HEK293 (cell line): ENCODE measurements around the gene IRAK3.

Experiments used
- CTCF ChIA-PET: fragments of 350-600 bp; formaldehyde crosslinking; extraction: SDS; loops from one replicate; lab custom pipeline; 2021; ENCODE audit warnings: antibody characterized with exemption; lab: Yijun Ruan, JAX
- POLR2A ChIA-PET: fragments of 300-600 bp; formaldehyde crosslinking; extraction: SDS; loops from one replicate; lab custom pipeline; 2020; ENCODE audit warnings: antibody characterized with exemption, inconsistent platforms; lab: Yijun Ruan, JAX
- H3K27ac ChIP-seq: fragments of 200-500 bp; sonication (Bioruptor generic); 2 replicates; pipeline ENCODE4 v1.5.1; 2014; ENCODE audit warnings: low read depth, low read length, control low read depth, inconsistent platforms; ENCODE audit errors: extremely low read depth
- H3K36me3 ChIP-seq, 2 experiments: fragments of 200-500 bp in 1 of 2; sonication (Bioruptor generic) in 1 of 2; 1 replicate in 1 of 2; 2 replicates in 1 of 2; pipeline ENCODE4 v1.5.1; 2014 to 2017; ENCODE audit warnings: inconsistent platforms in 2 of 2, low read length in 2 of 2; ENCODE audit not compliant: control insufficient read depth in 2 of 2, insufficient read depth in 1 of 2
- H3K4me1 ChIP-seq: fragments of 200-500 bp; sonication (Bioruptor generic); 2 replicates; pipeline ENCODE4 v1.5.1; 2014; ENCODE audit warnings: mild to moderate bottlenecking, low read length, inconsistent platforms; ENCODE audit not compliant: control insufficient read depth, insufficient read depth
- H3K4me3 ChIP-seq: 2 replicates; pipeline ENCODE4 v1.5.1; 2011; ENCODE audit warnings: low read depth, mild to moderate bottlenecking, control low read depth, low read length, moderate library complexity
- H3K9me3 ChIP-seq: fragments of 200-500 bp; sonication (Bioruptor generic); 2 replicates; pipeline ENCODE4 v1.5.1; 2014; ENCODE audit warnings: low read depth, low read length, inconsistent platforms; ENCODE audit not compliant: control insufficient read depth, insufficient read depth
- FEZF1 ChIP-seq: fragments of 450-650 bp; formaldehyde crosslinking; IDR thresholded peaks from 2 replicates; pipeline ENCODE4 v1.5.1; 2016; ENCODE audit warnings: missing biosample characterization, missing genetic modification characterization
- PRDM1 ChIP-seq: fragments of 450-650 bp; formaldehyde crosslinking; IDR thresholded peaks from 2 replicates; pipeline ENCODE4; 2016; ENCODE audit warnings: missing biosample characterization, missing genetic modification characterization
- PRDM6 ChIP-seq: fragments of 450-650 bp; formaldehyde crosslinking; IDR thresholded peaks from 2 replicates; pipeline ENCODE4 v1.5.1; 2017; ENCODE audit warnings: missing biosample characterization, missing genetic modification characterization
- SCRT1 ChIP-seq: fragments of 450-650 bp; formaldehyde crosslinking; IDR thresholded peaks from 2 replicates; pipeline ENCODE4 v1.5.1; 2016; ENCODE audit warnings: missing biosample characterization, missing genetic modification characterization, borderline replicate concordance
- SP7 ChIP-seq: fragments of 450-650 bp; formaldehyde crosslinking; IDR thresholded peaks from 2 replicates; pipeline ENCODE4 v1.5.1; 2016; ENCODE audit warnings: missing biosample characterization, missing genetic modification characterization
- YY2 ChIP-seq: fragments of 450-650 bp; formaldehyde crosslinking; IDR thresholded peaks from 2 replicates; pipeline ENCODE4 v1.5.1; 2016; ENCODE audit warnings: missing biosample characterization, missing genetic modification characterization
- ZBTB11 ChIP-seq: fragments of 450-650 bp; formaldehyde crosslinking; conservative IDR thresholded peaks from 2 replicates; pipeline ENCODE4 v1.5.1; 2016; ENCODE audit warnings: low read depth, missing biosample characterization, missing genetic modification characterization
- ZNF121 ChIP-seq: fragments of 450-650 bp; formaldehyde crosslinking; IDR thresholded peaks from 2 replicates; pipeline ENCODE4 v1.5.1; 2016; ENCODE audit warnings: missing biosample characterization, missing genetic modification characterization
- ZNF155 ChIP-seq: fragments of 450-650 bp; formaldehyde crosslinking; IDR thresholded peaks from 2 replicates; pipeline ENCODE4 v1.5.1; 2016; ENCODE audit warnings: missing biosample characterization, missing genetic modification characterization
- ZNF184 ChIP-seq: fragments of 450-650 bp; IDR thresholded peaks from 2 replicates; pipeline ENCODE4 v1.5.1; 2018; ENCODE audit warnings: missing biosample characterization, mild to moderate bottlenecking, missing genetic modification characterization
- ZNF19 ChIP-seq: fragments of 450-650 bp; formaldehyde crosslinking; IDR thresholded peaks from 2 replicates; pipeline ENCODE4; 2016; ENCODE audit warnings: missing biosample characterization, missing genetic modification characterization, low read depth
- ZNF2 ChIP-seq: fragments of 450-650 bp; formaldehyde crosslinking; IDR thresholded peaks from 2 replicates; pipeline ENCODE4 v1.5.1; 2016; ENCODE audit warnings: missing biosample characterization, missing genetic modification characterization
- ZNF335 ChIP-seq: fragments of 450-650 bp; formaldehyde crosslinking; conservative IDR thresholded peaks from 2 replicates; pipeline ENCODE4 v1.5.1; 2016; ENCODE audit warnings: missing biosample characterization, missing genetic modification characterization
- ZNF341 ChIP-seq: fragments of 450-650 bp; formaldehyde crosslinking; IDR thresholded peaks from 2 replicates; pipeline ENCODE4; 2016; ENCODE audit warnings: low read depth, missing biosample characterization, missing genetic modification characterization
- ZNF555 ChIP-seq: fragments of 450-650 bp; formaldehyde crosslinking; conservative IDR thresholded peaks from 2 replicates; pipeline ENCODE4 v1.5.1; 2017; ENCODE audit warnings: missing biosample characterization, mild to moderate bottlenecking, missing genetic modification characterization, inconsistent platforms
- ZNF571 ChIP-seq: fragments of 450-650 bp; formaldehyde crosslinking; IDR thresholded peaks from 2 replicates; pipeline ENCODE4 v1.5.0; 2017; ENCODE audit warnings: missing biosample characterization, missing genetic modification characterization
- ZNF660 ChIP-seq: fragments of 450-650 bp; IDR thresholded peaks from 2 replicates; pipeline ENCODE4 v1.5.1; 2018; ENCODE audit warnings: missing biosample characterization, mild to moderate bottlenecking, missing genetic modification characterization
- ZNF830 ChIP-seq: fragments of 450-650 bp; IDR thresholded peaks from 2 replicates; pipeline ENCODE4 v1.5.0; 2018; ENCODE audit warnings: missing biosample characterization, missing genetic modification characterization, low read depth, mild to moderate bottlenecking, moderate library complexity
- TF ChIP-seq, protein P1 (sequence below): fragments of 450-650 bp; formaldehyde crosslinking; IDR thresholded peaks from 2 replicates; pipeline ENCODE4 v1.5.1; 2017; ENCODE audit warnings: missing biosample characterization, missing genetic modification characterization
- TF ChIP-seq, protein P2 (sequence below): fragments of 450-650 bp; formaldehyde crosslinking; conservative IDR thresholded peaks from 2 replicates; pipeline ENCODE4 v1.5.1; 2016; ENCODE audit warnings: low read depth, missing biosample characterization, missing genetic modification characterization

Gene IRAK3

DNA sequence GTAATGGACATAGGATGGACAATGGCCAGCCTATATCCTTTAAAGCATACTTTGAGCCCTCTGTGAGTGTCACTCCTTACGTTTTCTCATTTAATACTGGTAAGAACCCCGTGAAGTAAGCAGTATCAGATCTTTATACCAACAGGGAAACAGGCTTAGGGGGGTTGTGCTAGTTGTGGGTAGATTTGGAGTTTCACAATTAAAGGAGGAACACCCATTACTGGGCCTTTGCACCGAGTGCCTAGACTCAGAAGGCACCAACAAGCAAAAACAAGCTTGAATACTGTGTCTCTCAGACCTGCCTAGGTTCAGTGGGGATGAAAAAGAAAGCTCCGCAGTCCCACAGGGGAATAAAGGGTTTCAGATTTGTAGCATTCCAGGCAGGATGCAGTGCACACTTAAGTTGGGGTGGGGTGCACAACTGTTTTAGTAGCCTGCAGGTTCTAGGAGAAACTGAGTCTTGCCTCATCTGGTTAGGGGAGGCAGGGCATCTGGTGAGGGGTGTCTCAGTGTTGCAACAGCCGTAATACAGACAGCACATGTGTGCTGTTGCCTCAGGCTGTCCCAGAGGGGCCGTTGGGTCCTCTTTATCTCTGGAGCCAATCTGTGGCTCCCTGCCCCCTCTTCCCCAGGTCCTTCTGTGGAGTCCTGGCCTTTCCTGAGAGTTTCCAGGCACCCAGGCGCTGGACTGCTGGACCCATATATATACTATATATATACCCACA, 51.2 kb downstream of the IRAK3 start:
- peaks cover 10% of the 10 kb centered on the region for H3K4me1 ChIP-seq
- ChIA-PET POLR2A (no interaction called here), CTCF (no interaction called here)
- no peaks in the 10 kb centered on the region for H3K36me3 ChIP-seq
- TF ChIP-seq, protein P1, sequence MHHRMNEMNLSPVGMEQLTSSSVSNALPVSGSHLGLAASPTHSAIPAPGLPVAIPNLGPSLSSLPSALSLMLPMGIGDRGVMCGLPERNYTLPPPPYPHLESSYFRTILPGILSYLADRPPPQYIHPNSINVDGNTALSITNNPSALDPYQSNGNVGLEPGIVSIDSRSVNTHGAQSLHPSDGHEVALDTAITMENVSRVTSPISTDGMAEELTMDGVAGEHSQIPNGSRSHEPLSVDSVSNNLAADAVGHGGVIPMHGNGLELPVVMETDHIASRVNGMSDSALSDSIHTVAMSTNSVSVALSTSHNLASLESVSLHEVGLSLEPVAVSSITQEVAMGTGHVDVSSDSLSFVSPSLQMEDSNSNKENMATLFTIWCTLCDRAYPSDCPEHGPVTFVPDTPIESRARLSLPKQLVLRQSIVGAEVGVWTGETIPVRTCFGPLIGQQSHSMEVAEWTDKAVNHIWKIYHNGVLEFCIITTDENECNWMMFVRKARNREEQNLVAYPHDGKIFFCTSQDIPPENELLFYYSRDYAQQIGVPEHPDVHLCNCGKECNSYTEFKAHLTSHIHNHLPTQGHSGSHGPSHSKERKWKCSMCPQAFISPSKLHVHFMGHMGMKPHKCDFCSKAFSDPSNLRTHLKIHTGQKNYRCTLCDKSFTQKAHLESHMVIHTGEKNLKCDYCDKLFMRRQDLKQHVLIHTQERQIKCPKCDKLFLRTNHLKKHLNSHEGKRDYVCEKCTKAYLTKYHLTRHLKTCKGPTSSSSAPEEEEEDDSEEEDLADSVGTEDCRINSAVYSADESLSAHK (tag by site-specific recombination) = no peak
- no peak for TF ChIP-seq ZNF555 (tag by site-specific recombination)
- no peak for TF ChIP-seq ZNF121
- TF ChIP-seq ZNF19 = no peak
- peak; percentile 19; the same call in 1 of the 2 replicates for TF ChIP-seq ZNF341
- TF ChIP-seq ZBTB11 = no peak
- no peak for TF ChIP-seq ZNF155 (tag by site-specific recombination)
- H3K9me3 ChIP-seq = no peaks in the 10 kb centered on the region
- no peak overlapping the region for H3K4me3 ChIP-seq
- H3K27ac ChIP-seq = no peak overlapping the region

GRCh38 chr12:66241061-66242043, 52.3 kb downstream of the IRAK3 start:
- Histone ChIP-seq H3K9me3 (no peaks in the 10 kb centered on the region), H3K4me3 (no peak overlapping the region), H3K36me3 (no peaks in the 10 kb centered on the region), H3K4me1 (peaks cover 7% of the 10 kb centered on the region), H3K27ac (no peak overlapping the region)
- CTCF ChIA-PET = interaction anchor here (1.0 kb wide), 1 partner anchor 9 kb away, joined by 4 read pairs; no protein-coding TSS in a partner anchor
- TF ChIP-seq SP7 (tag by site-specific recombination) (no peak), SCRT1 (tag by site-specific recombination) (no peak), PRDM6 (tag by site-specific recombination) (peak; percentile 14; the same call in 1 of the 2 replicates), PRDM1 (tag by site-specific recombination) (peak; percentile 58; the same call in 1 of the 2 replicates), ZNF660 (tag by site-specific recombination) (peak; percentile 37; the same call in 1 of the 2 replicates), ZNF184 (no peak), ZNF335 (tag by site-specific recombination) (0 out of 2 replicates have a peak, but pooled peaks have one; percentile 8), YY2 (tag by site-specific recombination) (no peak), ZNF555 (tag by site-specific recombination) (no peak), ZNF2 (tag by site-specific recombination) (no peak), ZNF571 (tag by site-specific recombination) (no peak), ZNF830 (tag by site-specific recombination) (no peak), FEZF1 (peak; percentile 18; the same call in 1 of the 2 replicates)
- TF ChIP-seq, protein P2, sequence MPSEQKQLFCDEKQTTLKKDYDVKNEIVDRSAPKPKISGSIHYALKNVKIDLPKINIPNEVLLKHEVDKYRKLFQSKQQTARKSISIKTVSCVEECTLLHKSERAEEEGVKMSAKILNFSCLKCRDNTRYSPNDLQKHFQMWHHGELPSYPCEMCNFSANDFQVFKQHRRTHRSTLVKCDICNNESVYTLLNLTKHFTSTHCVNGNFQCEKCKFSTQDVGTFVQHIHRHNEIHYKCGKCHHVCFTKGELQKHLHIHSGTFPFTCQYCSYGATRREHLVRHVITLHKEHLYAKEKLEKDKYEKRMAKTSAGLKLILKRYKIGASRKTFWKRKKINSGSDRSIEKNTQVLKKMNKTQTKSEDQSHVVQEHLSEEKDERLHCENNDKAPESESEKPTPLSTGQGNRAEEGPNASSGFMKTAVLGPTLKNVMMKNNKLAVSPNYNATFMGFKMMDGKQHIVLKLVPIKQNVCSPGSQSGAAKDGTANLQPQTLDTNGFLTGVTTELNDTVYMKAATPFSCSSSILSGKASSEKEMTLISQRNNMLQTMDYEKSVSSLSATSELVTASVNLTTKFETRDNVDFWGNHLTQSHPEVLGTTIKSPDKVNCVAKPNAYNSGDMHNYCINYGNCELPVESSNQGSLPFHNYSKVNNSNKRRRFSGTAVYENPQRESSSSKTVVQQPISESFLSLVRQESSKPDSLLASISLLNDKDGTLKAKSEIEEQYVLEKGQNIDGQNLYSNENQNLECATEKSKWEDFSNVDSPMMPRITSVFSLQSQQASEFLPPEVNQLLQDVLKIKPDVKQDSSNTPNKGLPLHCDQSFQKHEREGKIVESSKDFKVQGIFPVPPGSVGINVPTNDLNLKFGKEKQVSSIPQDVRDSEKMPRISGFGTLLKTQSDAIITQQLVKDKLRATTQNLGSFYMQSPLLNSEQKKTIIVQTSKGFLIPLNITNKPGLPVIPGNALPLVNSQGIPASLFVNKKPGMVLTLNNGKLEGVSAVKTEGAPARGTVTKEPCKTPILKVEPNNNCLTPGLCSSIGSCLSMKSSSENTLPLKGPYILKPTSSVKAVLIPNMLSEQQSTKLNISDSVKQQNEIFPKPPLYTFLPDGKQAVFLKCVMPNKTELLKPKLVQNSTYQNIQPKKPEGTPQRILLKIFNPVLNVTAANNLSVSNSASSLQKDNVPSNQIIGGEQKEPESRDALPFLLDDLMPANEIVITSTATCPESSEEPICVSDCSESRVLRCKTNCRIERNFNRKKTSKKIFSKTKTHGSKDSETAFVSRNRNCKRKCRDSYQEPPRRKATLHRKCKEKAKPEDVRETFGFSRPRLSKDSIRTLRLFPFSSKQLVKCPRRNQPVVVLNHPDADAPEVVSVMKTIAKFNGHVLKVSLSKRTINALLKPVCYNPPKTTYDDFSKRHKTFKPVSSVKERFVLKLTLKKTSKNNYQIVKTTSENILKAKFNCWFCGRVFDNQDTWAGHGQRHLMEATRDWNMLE (tag by site-specific recombination) = 0 out of 2 replicates have a peak, but pooled peaks have one; percentile 13
- POLR2A ChIA-PET = no interaction called here
